HCT116 (cell line): ENCODE measurements around the gene PALM2AKAP2. TPM values are rescaled to one million over a fixed set of nuclear protein-coding genes. Genes with fewer than 3 reads are reported as not detected.

Experiments used
- ATAC-seq: fragments of 200-7000 bp; cut with Tn5 transposase; 2 replicates; pipeline ENCODE4 v1.9.1; 2020; ENCODE audit warnings: mild to moderate bottlenecking, moderate library complexity
- Bru-seq: library from RNA; stranded (reverse); fragments of 400-500 nt; gene quantifications from one replicate; lab custom pipeline; 2021; lab: Mats Ljungman, UMichigan
- BruChase-seq, 2 experiments: library from RNA; stranded (reverse); fragments of 400-500 nt; gene quantifications; one replicate each; lab custom pipeline; 2021; lab: Mats Ljungman, UMichigan
- BruUV-seq: library from RNA; stranded (reverse); fragments of 400-500 nt; replicated peaks from 2 replicates; lab custom pipeline; 2021; lab: Mats Ljungman, UMichigan
- CTCF ChIA-PET: fragments of 300-600 bp; sonication (Branson Sonifier 250); formaldehyde crosslinking; loops from one replicate; lab custom pipeline; 2021; ENCODE audit warnings: antibody characterized with exemption; lab: Charles Lee
- POLR2A ChIA-PET: fragments of 300-600, 350-600 bp; sonication (Branson Sonifier 250); formaldehyde crosslinking; loops from one replicate; lab custom pipeline; 2021; ENCODE audit warnings: antibody characterized with exemption; lab: Charles Lee
- RAD21 ChIA-PET, 2 experiments: fragments of 300-600 bp; sonication (Branson Sonifier 250); formaldehyde crosslinking; loops; one replicate each; lab custom pipeline; 2023; ENCODE audit warnings: low total read pairs in 2 of 2; ENCODE audit not compliant: uncharacterized antibody in 2 of 2, unreplicated experiment in 2 of 2, low non-redundant PET in 1 of 2; lab: Charles Lee
- DNase-seq: peaks from one replicate; pipeline ENCODE4 v3.0.0-alpha.2; 2010; ENCODE audit warnings: low read depth, low spot score
- H2AFZ ChIP-seq: fragments of 200-600 bp; shearing (Covaris generic), sonication (generic); 2 replicates; pipeline ENCODE4 v1.6.1; 2017; ENCODE audit warnings: low read depth, mixed run types, mixed read lengths, antibody characterized with exemption, low read length; ENCODE audit not compliant: poor library complexity, severe bottlenecking
- H3K27ac ChIP-seq: 2 replicates; pipeline ENCODE4 v1.5.1; 2012; ENCODE audit warnings: low read depth, low read length
- H3K27me3 ChIP-seq: fragments of 200-600 bp; sonication (generic); 2 replicates; pipeline ENCODE4 v1.6.1; 2016; ENCODE audit warnings: mixed run types, low read length, mixed read lengths; ENCODE audit not compliant: insufficient read depth
- H3K36me3 ChIP-seq, 2 experiments: fragments of 200-500 bp in 1 of 2; fragments of 200-600 bp in 1 of 2; sonication (Bioruptor generic) in 1 of 2; sonication (generic) in 1 of 2; 2 replicates each; pipeline versions ENCODE4 v1.5.1 to v1.6.1; 2014 to 2016; ENCODE audit warnings: low read length in 2 of 2, inconsistent platforms in 1 of 2, mixed read lengths in 1 of 2, mixed run types in 1 of 2; ENCODE audit not compliant: insufficient read depth in 2 of 2, control insufficient read depth in 1 of 2
- H3K4me1 ChIP-seq, 2 experiments: fragments of 200-600 bp in 1 of 2; sonication (generic) in 1 of 2; 2 replicates each; pipeline versions ENCODE4 v1.5.1 to v1.6.1; 2012 to 2017; ENCODE audit warnings: low read length in 2 of 2, inconsistent platforms in 1 of 2, mild to moderate bottlenecking in 1 of 2, mixed read lengths in 1 of 2, mixed run types in 1 of 2, moderate library complexity in 1 of 2; ENCODE audit not compliant: insufficient read depth in 2 of 2, control insufficient read depth in 1 of 2
- H3K4me2 ChIP-seq: fragments of 200-600 bp; sonication (generic); 2 replicates; pipeline ENCODE4 v1.6.1; 2017; ENCODE audit warnings: mixed run types, low read length, mixed read lengths
- H3K4me3 ChIP-seq, 2 experiments: fragments of 200-600 bp in 1 of 2; sonication (generic) in 1 of 2; replicated peaks in 1 of 2; 2 replicates each; pipeline ENCODE4 v1.5.1; 2011 to 2016; ENCODE audit warnings: low read length in 2 of 2, control low read depth in 1 of 2, low read depth in 1 of 2, mild to moderate bottlenecking in 1 of 2, mixed read lengths in 1 of 2, mixed run types in 1 of 2
- H3K79me2 ChIP-seq: fragments of 200-600 bp; sonication (generic); 2 replicates; pipeline ENCODE4 v1.6.1; 2017; ENCODE audit warnings: mild to moderate bottlenecking, mixed run types, low read length, moderate library complexity, mixed read lengths; ENCODE audit not compliant: insufficient read depth
- H3K9ac ChIP-seq: fragments of 200-600 bp; sonication (generic); 2 replicates; pipeline ENCODE4 v1.6.1; 2016; ENCODE audit warnings: low read length, mixed read lengths
- H3K9me2 ChIP-seq: fragments of 200-600 bp; sonication (generic), shearing (Covaris generic); 2 replicates; pipeline ENCODE4 v1.6.1; 2017; ENCODE audit warnings: mixed run types, mild to moderate bottlenecking, moderate library complexity; ENCODE audit not compliant: insufficient read depth
- H3K9me3 ChIP-seq, 2 experiments: fragments of 200-500 bp in 1 of 2; fragments of 200-600 bp in 1 of 2; sonication (Bioruptor generic) in 1 of 2; sonication (generic) in 1 of 2; 2 replicates each; pipeline ENCODE4 v1.6.1; 2014 to 2017; ENCODE audit warnings: low read length in 2 of 2, mixed read lengths in 2 of 2, inconsistent platforms in 1 of 2, low read depth in 1 of 2, mild to moderate bottlenecking in 1 of 2, mixed run types in 1 of 2, moderate library complexity in 1 of 2; ENCODE audit not compliant: control insufficient read depth in 1 of 2, insufficient read depth in 1 of 2
- H4K20me1 ChIP-seq: fragments of 200-600 bp; sonication (generic), shearing (Covaris generic); 2 replicates; pipeline ENCODE4 v1.6.1; 2017; ENCODE audit warnings: mixed run types, mild to moderate bottlenecking, moderate library complexity; ENCODE audit not compliant: insufficient read depth
- CBX3 ChIP-seq: IDR thresholded peaks from 2 replicates; pipeline ENCODE4 v1.6.1; 2012; ENCODE audit warnings: low read depth
- EGR1 ChIP-seq: IDR thresholded peaks from 2 replicates; pipeline ENCODE4 v1.6.1; 2012; ENCODE audit warnings: low read depth
- ELF1 ChIP-seq: IDR thresholded peaks from 2 replicates; pipeline ENCODE4 v1.6.1; 2012; ENCODE audit warnings: low read depth, borderline replicate concordance
- EZH2 ChIP-seq: fragments of 200-600 bp; sonication (generic); IDR thresholded peaks from 2 replicates; pipeline ENCODE4 v1.6.1; 2017; ENCODE audit warnings: antibody characterized with exemption, mixed run types
- EZH2phosphoT487 ChIP-seq: fragments of 200-600 bp; IDR thresholded peaks from 2 replicates; pipeline ENCODE4 v1.6.1; 2018; ENCODE audit warnings: antibody characterized with exemption, borderline replicate concordance
- FOSL1 ChIP-seq: IDR thresholded peaks from 2 replicates; pipeline ENCODE4 v1.6.1; 2012; ENCODE audit warnings: low read depth
- JUND ChIP-seq: IDR thresholded peaks from 2 replicates; pipeline ENCODE4 v1.6.1; 2012
- POLR2AphosphoS5 ChIP-seq: IDR thresholded peaks from 2 replicates; pipeline ENCODE4 v1.6.1; 2011; ENCODE audit warnings: mild to moderate bottlenecking, low read depth, low read length, moderate library complexity
- RAD21 ChIP-seq: IDR thresholded peaks from 2 replicates; pipeline ENCODE4 v1.6.1; 2012; ENCODE audit warnings: low read depth, mild to moderate bottlenecking
- REST ChIP-seq: IDR thresholded peaks from 2 replicates; pipeline ENCODE4 v1.6.1; 2012; ENCODE audit warnings: low read depth
- SP1 ChIP-seq: IDR thresholded peaks from 2 replicates; pipeline ENCODE4 v1.6.1; 2012; ENCODE audit warnings: low read depth
- SRF ChIP-seq: IDR thresholded peaks from 2 replicates; pipeline ENCODE4 v1.6.1; 2012; ENCODE audit warnings: low read depth
- ZBTB33 ChIP-seq: IDR thresholded peaks from 2 replicates; pipeline ENCODE4 v1.6.1; 2011; ENCODE audit warnings: mild to moderate bottlenecking, low read length, moderate library complexity; ENCODE audit not compliant: insufficient replicate concordance; ENCODE audit errors: extremely low read depth
- ZFX ChIP-seq: fragments of 450-650 bp; IDR thresholded peaks from 2 replicates; pipeline ENCODE4 v1.6.1; 2017
- intact Hi-C: fragments of 100-400 bp; cut with micrococcal nuclease; formaldehyde crosslinking; loops from 2 replicates; pipeline ENCODE4 v1.10.0; 2022
- long read RNA-seq: library from polyadenylated mRNA; unstranded; transcript quantifications from one replicate; pipeline ENCODE4 v2.0.0, GENCODE V29; 2021; ENCODE audit not compliant: unreplicated experiment
- polyA plus RNA-seq: library from polyadenylated mRNA; unstranded; fragments of >200 nt; gene quantifications from 2 replicates; pipeline ENCODE4 v1.2.1, GENCODE V29; 2012; ENCODE audit warnings: missing spikeins
- total RNA-seq: library from RNA; stranded (reverse); gene quantifications from one replicate; pipeline ENCODE4 v1.2.1, GENCODE V29; 2021; ENCODE audit not compliant: unreplicated experiment
- TF ChIP-seq, protein P1 (sequence below): IDR thresholded peaks from 2 replicates; pipeline ENCODE4 v1.6.1; 2012
- TF ChIP-seq, protein P2 (sequence below), 3 experiments: fragments of 200-600 bp in 1 of 3; sonication (generic) in 1 of 3; IDR thresholded peaks in 2 of 3; conservative IDR thresholded peaks in 1 of 3; 2 replicates each; pipeline ENCODE4 v1.5.1; 2012 to 2017; ENCODE audit warnings: low read depth in 2 of 3, low read length in 2 of 3, antibody characterized with exemption in 1 of 3, borderline replicate concordance in 1 of 3, control low read depth in 1 of 3, mild to moderate bottlenecking in 1 of 3, mixed read lengths in 1 of 3, mixed run types in 1 of 3, moderate library complexity in 1 of 3; ENCODE audit not compliant: insufficient read depth in 1 of 3

The PALM2AKAP2 gene
- 0.34 TPM for total RNA-seq
- polyA plus RNA-seq: 0.17 and 0.20 TPM in 2 replicates
- percentile 40 among the genes with signal in this experiment for Bru-seq, nascent RNA
- BruChase-seq, experiment 1, labeled RNA remaining after a 6-hour chase: percentile 25 among the genes with signal in this experiment
- percentile 24 among the genes with signal in this experiment for BruChase-seq, experiment 2, labeled RNA remaining after a 2-hour chase
- long read RNA-seq, partial matches to known transcripts: 0 of 1 reads
- long read RNA-seq, other reads (novel, unspliced or antisense): 1 of 1 reads

DNA sequence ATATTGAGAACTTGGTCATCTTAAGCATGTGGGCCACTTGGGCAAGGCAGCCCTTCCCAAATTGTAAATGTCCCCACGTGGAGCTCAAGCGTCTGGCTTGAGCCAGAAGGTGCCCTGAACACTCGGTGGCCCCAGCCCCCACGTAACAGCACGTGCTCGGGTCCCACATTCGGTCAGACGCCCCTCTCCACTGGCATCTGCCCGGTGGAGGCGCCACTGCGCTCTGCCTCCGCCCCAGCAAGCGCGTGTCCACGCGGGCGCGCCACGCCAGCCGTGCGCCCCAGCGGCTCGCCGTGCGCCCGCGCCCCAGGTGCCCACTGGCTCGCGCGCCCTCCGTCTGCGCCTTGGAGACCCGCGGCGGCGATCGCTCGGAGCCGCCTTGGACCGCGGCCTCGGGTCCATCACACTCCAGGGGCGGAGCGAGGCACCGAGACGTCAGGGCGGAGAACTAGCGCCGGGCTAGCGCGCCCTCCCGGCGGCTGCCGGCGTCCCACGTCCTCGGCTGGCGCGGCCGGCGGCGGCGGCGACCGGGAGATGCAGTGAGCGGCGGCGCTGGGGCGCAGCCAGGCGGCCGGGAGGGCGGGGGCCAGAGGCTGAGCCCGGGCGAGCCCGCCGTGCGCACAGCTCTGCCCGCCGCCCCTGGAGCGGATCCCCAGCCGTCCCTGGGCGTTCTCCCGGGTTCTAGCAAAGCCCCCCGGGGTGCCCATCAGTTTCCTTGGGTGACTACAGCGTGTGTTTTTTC is at the start of gene PALM2AKAP2:
Gene PALM2AKAP2 (plus strand): TSS at position 488 of the 742 bp plus-strand sequence. CDS start 291 bp downstream, outside the sequence.
- DNase-seq (no peak), ATAC-seq (no peak)
- Histone ChIP-seq H3K4me1 (no peaks in the 10 kb centered on the region), H3K9ac (no peak within 1 kb of the TSS), H3K27me3 (peaks cover 63% of the 10 kb centered on the region), H3K27ac (no peak within 1 kb of the TSS), H3K4me3 (no peak within 1 kb of the TSS), H2AFZ (no peak within 1 kb of the TSS), H3K36me3 (no peaks in the 10 kb centered on the region), H3K4me2 (no peak within 1 kb of the TSS), H3K79me2 (no peaks in the 10 kb centered on the region), H4K20me1 (no peaks in the 10 kb centered on the region), H3K9me2 (no peaks in the 10 kb centered on the region), H3K9me3 (no peaks in the 10 kb centered on the region)
- RAD21 ChIA-PET: no interaction called here
- CTCF ChIA-PET: no interaction called here
- BruUV-seq: no TSS peak
- intact Hi-C loops: no loop called here
- TF ChIP-seq EZH2: no peak
- no peak for TF ChIP-seq JUND
- TF ChIP-seq RAD21: no peak
- TF ChIP-seq FOSL1: no peak
- TF ChIP-seq, protein P1, sequence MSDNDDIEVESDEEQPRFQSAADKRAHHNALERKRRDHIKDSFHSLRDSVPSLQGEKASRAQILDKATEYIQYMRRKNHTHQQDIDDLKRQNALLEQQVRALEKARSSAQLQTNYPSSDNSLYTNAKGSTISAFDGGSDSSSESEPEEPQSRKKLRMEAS: no peak
- no peak for TF ChIP-seq ZFX
- TF ChIP-seq POLR2AphosphoS5: no peak
- no peak for TF ChIP-seq REST
- TF ChIP-seq CBX3: no peak
- no peak for TF ChIP-seq SP1
- TF ChIP-seq, protein P2, sequence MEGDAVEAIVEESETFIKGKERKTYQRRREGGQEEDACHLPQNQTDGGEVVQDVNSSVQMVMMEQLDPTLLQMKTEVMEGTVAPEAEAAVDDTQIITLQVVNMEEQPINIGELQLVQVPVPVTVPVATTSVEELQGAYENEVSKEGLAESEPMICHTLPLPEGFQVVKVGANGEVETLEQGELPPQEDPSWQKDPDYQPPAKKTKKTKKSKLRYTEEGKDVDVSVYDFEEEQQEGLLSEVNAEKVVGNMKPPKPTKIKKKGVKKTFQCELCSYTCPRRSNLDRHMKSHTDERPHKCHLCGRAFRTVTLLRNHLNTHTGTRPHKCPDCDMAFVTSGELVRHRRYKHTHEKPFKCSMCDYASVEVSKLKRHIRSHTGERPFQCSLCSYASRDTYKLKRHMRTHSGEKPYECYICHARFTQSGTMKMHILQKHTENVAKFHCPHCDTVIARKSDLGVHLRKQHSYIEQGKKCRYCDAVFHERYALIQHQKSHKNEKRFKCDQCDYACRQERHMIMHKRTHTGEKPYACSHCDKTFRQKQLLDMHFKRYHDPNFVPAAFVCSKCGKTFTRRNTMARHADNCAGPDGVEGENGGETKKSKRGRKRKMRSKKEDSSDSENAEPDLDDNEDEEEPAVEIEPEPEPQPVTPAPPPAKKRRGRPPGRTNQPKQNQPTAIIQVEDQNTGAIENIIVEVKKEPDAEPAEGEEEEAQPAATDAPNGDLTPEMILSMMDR (IDR thresholded peaks at IDR 0.05 in 2 of 3, conservative IDR thresholded peaks at IDR 0.05 in 1 of 3; ENCODE audit: borderline replicate concordance in 1 of 3, insufficient read depth in 1 of 3, low read depth in 2 of 3, low read length in 2 of 3): no peak
- no peak for TF ChIP-seq ZBTB33
- TF ChIP-seq EGR1: no peak
- no peak for TF ChIP-seq SRF
- TF ChIP-seq ELF1: no peak
- no peak for TF ChIP-seq EZH2phosphoT487
- POLR2A ChIA-PET: no interaction called here
